CD4-positive, alpha-beta T cell treated with Interleukin-15 for 1 hour (primary cell): ENCODE results near the gene HIVEP3.
A peak's percentile ranks its signal among the peaks of the same experiment; 100 is the strongest.

Source experiments
- DNase-seq: peaks from one replicate; pipeline ENCODE4 v3.0.0-alpha.2; 2020

The HIVEP3 gene

DNA sequence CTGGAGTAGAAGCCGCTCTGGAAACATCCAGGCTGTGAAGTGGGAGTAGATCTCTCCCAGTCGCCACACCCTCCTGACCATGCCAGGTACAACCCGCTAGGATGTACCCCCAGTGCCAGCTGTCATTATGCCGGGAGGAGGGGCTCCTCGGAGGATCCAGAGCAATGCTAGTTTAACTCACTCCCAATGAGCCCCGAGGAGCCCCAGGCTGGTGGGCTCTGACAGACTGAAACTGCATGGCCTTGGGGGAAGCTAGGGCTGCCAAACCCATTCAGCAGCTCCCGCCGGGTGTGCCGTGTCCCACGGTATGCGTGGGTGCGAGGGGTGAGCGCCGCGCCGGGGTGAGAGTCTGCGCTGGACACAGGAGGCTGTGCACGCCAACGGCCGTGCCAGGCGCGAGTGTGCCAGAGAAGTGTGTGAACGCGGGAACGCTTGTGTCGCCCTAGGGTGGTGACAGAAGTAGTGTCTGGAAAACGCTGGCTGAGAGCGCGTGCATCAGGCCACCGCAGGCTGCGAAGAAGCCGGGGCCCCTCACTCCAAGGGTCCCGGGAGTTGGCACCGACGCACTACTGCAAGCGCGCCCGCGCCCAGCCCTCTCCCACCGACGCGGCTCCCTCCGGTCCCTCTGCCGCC, 257.2 kb downstream of the HIVEP3 start:
- DNase-seq, result no peak

DNA sequence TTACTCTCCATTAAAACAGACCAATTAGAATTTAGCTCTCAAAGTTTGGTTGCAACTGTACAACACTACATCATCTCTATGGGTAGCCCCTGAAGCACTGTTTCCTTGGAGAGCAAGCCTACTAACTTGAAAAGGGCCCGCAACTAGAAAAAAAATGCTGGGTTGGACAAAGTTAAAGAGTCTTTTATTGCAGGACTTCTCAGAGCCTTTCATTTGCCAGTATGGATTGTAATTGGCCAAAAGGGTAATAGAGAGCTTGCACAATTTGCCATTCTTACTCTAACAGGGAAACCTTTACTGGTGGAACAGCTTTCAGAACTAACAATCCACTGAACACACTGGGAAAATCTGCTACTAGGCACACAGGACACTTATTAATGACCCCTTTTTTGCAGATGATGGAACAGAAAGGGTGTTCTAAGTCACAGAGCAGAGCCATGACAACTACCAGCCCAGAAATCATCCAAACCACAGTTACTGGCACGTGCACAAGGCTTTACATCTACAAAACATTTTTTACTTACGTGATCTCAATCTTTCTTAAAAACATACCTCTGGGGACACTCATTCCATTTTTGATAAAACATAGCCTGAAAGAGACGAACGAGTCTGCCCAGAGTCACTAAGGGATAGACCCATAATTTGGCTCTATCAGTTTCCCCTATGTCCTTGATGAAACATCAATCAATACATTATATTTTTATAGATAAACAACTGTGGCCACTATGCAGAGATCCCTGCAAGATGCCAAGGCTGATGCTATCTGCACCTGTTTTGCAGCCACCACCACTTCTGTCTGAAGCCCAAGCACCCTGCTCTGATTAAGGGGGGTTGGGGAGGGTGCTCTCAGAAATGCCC, 257.9 kb downstream of the HIVEP3 start:
- no peak for DNase-seq

DNA sequence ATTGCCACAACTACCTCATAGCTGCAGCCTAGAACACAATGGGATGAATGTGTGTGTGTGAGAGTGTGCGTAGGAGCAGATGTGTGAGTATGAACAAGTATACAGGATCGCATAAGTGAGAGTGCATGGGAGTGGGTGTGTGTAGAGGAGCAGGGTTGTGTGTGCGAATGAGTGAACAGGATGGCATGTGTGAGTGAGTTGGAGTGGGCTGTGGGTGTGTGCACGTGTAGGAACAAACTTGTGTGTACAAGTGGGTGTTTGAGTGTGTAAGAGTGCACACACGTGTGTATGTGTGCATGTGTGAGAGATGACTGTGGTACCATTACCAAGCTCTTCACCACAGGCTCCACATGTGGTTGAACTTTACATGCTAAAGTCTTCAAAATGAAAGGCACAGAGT, 258.8 kb downstream of the HIVEP3 start:
- DNase-seq, result no peak

DNA sequence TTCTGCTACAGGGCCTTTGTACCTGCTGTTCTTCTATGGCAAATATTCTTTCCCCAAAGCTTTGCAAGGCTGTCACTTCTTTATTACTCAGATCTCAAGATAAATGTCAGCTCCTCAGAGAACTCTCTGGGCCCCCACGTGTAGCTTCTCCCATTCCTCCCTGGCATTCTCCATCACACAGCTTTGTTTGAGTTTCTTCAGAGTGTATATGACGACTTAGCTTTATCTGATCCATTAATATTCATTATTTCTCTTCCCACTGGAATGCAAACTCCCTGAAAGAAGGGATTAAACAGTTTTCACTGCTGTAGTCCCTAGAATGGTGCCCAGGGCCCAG, 259.6 kb downstream of the HIVEP3 start:
- no peak for DNase-seq

DNA sequence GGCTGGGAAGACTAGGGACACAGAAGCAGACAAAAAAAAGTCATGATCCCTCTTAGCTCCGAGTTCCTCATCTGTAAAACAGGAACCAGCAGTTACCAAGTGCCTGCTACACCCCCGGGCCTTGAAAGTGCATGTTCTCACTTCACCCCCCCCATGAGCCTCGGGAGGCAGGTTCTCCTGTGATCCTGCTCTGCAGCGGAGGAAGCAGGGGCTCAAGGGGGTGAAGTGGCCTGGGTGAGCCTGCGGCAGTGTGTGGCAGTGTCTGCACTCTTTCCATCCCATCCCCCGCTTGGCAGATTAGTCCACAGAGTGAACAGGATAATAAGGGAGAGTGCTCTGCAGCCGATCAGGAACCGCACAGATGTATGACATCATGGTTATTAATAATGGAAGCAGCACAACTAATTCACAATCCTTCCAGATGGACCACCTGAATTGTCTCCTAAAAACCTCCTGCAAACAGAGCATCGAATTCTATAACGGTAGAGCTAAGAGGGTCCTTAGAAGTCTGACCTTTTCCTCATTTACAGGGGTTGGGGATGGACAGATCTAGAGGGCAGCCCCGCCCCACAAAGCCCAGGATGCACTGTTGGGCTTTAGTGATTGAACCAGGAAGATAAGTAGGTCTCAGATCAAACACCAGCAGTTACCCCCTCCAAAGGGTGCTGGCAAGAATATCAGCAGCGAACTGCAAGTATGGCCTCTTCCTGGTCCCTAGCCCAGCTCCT, 260.1 kb downstream of the HIVEP3 start:
- DNase-seq, result peak; percentile 46

DNA sequence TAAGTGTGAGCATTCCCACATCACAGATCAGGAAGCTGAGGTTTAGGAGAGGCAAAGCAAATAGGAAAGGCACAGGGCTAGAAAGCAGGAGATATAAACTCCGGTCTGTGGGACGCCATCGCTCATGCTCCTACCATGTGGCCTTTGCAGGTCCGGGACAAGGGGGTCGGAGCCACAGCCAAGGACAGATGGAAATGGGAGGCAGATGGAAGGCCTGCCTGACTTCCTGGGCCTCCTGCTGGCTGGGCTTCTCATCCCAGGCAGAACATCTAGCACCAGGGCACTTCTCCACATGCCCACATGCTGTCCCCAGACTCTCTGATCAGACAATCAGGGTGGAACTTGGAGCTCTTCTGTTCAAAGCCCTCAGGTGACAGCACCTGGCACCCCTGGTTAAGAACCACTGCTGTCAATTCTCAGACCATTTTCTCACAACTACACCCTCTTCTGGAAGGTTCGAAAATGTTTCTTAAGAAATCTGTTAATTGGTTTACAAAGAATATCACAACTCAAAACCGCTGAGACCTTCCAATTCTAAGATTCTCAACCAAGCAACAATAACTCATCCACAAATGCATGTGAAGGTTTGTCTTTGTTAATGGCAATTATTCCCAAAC, 260.9 kb downstream of the HIVEP3 start:
- no peak for DNase-seq

DNA sequence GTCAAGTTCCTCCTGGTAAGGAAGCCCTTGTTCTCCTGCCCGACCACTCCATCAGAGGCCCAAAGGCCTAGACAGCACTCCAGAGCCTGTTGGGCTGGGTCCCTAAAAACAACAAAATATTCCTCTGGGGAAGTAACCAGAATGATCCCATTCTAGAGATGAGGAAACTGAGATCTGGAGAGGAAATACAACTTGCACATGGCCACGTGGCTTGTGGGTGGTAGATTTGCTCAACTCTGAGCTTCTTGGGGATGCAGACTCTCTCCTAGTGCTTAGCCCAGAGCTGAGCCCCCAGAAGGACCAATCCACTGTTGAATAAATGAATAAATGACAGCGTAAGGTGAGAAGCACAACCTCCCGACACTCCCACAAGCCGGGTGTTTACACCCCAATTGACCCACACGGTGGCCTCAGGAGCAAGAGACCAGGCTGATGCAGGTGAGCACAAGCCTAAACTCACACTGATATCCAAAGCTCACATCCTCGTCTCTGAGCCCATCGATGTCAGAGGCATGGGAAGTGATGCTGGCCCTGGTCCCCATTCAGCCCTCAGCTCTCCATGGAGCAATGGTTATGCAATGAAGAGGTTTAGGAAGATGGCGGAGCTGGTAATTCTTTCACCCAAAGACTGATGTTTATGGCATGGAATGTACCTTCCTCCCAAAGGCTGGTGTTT, 261.8 kb downstream of the HIVEP3 start:
- no peak for DNase-seq

DNA sequence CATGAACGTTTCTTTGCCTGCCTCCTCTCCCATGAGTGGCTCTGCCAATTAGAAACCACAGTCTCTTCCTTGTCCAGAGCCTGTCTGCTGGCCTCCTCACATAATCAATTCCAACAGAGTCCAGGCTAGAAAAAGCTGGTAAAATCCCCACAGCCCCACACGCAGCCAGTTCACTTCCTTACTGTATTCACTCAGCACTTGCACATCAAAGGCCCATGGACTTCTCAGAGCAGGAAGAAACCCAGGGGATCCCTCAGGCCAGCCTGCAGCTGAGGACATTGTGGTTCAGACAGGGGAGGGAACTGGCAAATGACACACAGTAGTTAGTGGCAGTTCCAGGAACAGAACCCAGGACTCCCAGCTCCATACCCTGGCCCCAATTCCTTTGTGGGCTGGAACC, 262.7 kb downstream of the HIVEP3 start:
- DNase-seq, result no peak

DNA sequence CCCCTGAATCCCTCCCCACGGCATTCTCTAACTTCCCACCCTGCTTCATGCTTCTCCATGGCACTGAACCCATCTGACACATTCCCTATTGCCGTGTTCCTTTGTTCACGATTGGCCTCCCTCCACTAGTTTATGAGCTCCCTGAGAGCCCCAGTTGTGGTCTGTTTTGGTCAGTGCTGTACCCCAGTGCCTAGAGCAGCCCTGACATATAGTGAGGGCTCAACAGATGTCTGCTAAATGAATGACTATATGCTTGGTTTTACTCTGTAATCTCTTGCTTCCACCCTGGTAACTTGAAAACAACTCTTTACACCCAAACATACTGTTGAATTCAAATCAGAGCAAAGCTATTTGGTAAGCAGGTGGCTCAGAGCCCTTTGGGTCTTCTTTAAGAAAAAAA, 263.1 kb downstream of the HIVEP3 start:
- no peak for DNase-seq

DNA sequence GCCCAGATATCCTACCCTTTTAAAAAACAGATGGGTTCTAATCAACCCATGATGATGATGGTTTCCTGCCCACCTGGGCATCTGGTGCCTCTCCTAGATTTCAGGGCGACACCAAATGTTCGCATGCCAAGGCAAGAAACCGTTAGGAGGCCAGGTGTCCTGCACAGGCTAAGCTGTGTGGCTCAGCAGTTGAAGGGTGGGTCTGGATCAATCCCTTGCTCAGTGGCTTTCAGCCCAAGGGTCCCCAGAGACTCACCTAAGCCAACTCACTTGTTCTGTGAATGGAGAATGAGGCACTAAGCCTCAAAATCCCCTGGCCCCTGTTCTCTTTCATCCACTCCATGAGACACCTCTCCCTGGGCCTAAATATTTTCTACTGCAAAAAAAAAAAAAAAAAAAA, 265.1 kb downstream of the HIVEP3 start:
- DNase-seq, result no peak

DNA sequence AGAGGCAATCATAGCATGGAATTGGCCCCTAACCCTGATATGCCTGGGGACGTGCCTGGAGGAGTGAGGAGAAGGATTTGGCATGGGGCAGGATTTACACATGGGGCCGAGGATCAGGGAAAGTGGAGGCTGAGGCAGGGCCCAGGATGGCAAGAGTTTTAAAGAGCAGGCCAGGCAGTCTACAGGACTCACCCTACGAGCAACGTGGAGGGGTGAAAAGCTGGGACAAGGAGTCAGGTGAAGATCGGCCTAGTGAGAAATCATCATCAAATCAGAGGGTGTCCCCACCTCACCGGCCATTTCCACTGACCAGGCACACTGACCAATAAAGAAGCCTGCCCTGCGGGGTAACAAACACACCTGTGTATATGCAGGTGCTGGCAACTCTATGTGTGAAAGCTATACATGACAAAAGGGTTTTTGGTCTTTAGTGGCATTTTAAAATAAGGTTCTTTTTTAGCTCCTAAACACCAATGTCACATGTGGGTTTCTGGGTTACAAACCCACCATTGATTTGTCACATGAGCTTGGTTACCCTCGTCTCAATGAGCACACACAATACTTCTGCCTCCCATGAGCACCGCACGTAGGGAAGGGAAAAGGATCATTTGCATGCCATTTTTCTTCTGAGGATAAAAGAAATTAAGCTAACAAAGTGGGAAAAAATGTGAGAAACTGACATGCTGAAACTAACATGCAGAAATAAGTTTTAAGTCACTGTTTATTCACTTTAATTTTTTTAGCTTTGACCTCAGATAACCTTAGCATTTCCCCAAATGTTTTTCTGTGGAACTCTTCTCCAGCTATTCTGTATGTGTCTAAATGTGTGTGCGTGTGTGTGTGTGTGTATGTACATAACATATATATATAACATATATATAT, 266.1 kb downstream of the HIVEP3 start:
- DNase-seq, result no peak

DNA sequence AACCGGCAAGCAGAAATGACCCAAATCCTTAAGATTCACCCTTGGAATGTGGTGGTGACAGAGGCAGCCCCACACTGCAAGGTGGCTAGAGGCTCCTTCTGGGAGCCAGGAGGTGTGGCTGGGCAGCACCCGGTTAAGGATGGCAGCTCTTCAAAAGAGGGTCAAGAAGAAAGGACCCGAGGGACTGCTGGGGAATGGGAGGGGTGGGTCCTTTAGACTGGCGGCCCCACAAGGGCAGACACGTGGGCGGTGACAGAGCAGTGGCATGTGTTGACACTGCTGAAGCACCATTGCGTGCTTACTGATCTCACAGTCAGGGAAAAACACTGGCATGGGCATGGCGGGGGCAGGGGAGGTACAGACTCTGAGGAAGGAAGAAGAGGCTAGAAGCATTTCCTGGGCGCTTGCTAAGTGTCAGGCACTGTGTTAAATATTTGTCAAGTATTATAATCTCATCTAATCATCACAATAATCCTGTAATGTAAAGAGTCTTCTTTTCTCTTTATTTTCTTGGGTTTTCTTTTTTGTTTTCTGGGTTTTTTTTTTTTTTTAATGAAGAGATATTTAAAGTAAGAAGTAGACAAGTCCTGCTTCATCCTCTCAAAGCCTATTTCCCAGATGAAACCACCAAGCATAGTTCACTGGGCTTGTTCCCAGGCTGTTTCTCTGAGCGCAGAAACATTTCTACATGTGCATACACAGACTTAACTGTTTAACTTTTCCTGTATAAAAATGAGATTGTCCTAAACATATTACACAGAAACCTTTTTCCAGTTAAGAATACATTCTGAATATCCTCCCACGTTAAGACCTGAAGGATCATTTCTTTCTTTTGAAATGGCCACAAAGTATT, 268.5 kb downstream of the HIVEP3 start:
- DNase-seq, result peak; percentile 28

DNA sequence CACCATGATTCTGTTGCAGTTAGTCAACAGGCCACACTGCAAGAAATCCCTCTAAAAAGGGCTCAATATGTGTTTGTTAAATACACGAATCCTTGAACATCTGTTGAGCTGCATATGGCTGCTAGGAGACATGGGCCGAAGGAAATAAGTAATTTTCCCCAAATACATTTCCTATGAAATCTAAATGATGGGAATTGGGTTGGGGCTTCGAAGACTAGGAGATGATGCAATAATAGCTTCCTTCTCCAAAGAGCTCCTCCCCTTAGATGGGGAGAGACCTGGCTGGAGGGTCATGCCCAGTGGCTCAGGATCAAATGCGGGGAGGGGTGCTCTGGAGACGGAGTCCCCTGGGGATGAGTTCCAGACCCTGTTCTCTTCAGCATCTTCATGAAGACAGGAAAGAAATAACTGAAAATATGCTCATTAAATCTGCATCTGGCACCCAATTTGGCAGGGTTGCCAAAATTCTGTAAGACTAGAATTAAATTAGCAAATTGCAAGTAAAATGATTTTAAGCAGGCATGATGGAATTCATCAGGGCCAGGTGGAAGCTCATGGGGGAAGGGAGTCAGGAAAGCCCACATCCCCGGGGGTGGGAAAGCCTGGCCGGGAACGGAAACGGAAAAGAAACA, 269.2 kb downstream of the HIVEP3 start:
- DNase-seq, result no peak

DNA sequence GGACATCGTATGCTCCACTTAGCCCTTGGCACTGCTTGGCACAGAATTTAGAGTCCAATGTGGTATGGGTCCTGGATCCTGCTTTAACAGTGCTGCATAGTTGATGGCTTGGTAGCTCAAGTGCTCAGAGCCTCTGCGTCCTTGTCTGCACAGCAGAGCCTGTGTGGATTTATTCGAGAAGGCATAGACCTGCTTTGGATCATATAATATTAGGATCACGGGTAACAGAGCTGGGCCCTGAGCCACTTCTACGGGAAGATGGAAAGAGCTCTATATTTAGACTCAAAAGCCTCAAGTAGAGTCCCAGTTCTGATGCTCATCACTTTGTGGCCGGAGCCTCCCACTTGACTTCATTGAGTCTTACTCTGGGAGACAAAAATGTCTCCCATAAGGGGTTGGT, 269.9 kb downstream of the HIVEP3 start:
- DNase-seq, result no peak

DNA sequence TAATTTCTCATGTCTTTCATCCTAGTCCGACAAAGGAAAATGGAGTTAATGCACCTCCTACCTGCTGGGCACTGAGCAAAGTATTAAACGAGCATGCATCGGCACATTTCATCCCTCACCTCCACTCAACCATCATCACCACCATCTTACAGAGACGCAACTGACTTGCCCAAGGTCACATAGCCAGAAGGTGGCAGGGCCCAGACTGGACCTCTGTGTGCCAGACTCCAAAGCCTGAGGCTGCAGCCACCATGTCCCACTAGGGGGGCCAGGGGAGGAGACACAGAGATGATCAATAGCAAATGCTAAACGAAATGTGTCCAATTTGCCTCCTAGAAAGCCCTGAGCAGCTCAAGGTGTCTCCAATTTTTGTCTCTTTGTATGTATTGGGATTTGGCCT, 270.5 kb downstream of the HIVEP3 start:
- DNase-seq, result no peak

DNA sequence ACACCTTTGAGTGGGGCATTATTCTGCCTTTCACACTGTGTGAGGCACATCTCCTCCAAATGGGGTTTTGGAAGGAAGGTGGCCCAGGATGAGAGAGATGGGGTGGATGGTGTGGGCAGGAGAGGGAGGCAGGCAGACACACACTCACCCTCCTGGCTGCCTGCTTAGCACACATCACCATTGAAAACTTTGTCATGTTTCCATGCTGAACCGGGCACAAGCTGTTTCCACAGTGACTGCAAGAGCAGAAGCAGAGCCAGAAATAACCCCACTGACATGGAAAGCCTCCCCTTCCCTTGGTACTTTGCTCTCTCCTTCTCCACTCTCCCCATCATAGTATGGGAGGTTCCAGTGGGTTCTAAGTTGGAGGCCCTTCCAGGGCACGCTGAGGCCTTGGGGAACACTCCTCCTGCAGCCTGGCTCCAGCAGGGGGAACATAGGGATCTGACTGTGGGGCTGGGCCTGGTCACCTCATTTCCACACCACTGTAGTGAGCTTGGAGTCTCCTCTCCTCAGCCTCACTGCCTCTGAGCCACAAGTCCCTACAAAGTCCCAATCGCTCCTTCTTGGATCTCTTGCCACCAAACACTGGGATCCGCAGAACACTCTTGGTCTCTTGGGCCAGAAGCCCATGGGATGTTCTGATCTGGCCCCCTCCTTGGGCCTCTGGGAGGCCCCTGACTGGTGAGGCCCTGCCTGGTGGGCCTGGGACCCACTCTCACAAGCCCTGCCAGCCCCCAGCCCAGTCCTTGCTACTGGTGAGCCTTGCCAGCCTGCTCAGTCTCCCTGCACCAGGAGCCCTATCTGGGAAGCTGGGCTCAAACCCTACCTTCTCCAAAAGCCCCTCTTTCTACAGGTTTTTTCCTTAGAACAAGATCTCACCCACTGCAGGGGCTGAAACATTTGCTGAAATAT, 271.2 kb downstream of the HIVEP3 start:
- DNase-seq, result no peak

DNA sequence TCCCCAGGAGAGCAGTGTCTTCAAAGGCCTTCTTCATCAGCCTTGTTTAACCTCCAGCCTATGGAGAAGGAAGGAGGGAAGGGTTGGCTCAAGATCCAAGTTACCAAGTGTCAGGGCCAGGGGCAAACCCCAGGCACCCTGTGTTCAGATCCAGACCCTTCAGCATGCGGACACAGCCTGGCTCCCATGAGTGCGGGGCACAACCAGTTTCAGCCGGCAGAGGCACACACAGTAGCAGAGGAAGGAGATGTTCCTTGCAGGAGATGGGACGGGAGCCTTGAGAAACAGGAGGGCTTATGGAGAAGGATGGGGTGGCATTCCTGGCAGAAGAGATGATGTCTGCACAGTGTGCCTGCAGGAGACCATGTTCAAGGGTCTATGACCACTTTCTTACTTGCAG, 272.5 kb downstream of the HIVEP3 start:
- no peak for DNase-seq

DNA sequence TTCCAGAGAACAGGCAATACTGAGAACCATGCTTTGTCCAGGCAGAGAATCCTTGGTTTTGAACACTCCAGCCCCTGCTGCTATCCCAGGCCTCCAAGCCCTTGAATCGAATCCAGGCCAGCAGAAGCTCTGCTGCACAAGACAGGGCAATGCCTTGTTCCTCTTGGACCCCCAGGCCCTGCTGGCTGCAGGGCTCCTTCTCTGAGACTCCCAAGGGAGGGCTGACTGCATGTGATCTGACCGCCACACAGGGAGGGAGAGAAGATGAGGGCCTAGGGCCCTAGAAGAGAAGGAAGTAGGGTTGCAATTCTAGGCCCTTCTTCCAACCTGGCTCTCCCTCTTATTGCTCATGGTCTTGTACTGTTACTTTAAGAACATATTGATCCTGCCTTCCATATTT, 273.7 kb downstream of the HIVEP3 start:
- DNase-seq, result no peak
